Inflammatory macrophage (primary cell): ENCODE results near the gene LPP.

Experiments
- DNase-seq, 2 donors: peaks; one replicate each; pipeline ENCODE4 v3.0.0-alpha.2; 2020 to 2022

Gene LPP

DNA sequence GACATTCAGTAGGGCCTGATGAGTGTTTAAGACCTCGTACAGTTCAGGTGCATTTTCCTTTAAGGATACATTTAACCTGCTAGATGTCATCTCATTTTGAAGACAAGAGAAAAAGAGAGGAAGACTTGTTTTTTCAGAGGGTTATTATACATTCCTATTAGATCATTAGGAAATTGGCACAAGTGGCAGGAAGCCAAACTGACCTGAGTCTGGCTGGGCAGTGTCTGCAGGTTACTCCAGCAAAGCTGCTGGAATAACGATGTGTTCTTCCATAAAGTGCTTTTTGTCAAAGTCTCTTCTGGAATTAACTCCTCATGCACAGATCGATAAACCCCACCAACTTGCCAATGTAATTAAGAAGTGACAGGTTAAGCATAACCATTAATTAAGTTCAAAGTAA, 621.5 kb downstream of the LPP start:
- no peak for DNase-seq

DNA sequence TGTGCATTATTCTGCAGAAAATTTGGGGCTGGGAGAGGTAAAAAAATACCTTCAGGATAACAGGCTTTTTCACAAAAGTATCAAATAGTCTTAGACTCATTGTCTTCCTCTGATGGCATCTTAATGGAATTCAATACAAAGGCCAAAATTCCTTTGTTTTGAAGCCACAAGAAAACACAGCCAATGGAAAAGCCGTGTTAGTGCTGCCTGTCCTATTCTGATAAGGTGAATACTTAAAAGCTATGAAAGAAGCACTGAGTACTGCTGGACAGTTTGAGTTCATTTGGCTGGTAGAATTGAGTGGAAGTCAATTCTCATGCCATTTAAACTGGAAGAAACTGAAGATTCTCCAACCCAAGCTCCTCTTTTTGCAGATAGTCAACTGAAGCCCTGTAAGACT, 622.5 kb downstream of the LPP start:
- no peak for DNase-seq

DNA sequence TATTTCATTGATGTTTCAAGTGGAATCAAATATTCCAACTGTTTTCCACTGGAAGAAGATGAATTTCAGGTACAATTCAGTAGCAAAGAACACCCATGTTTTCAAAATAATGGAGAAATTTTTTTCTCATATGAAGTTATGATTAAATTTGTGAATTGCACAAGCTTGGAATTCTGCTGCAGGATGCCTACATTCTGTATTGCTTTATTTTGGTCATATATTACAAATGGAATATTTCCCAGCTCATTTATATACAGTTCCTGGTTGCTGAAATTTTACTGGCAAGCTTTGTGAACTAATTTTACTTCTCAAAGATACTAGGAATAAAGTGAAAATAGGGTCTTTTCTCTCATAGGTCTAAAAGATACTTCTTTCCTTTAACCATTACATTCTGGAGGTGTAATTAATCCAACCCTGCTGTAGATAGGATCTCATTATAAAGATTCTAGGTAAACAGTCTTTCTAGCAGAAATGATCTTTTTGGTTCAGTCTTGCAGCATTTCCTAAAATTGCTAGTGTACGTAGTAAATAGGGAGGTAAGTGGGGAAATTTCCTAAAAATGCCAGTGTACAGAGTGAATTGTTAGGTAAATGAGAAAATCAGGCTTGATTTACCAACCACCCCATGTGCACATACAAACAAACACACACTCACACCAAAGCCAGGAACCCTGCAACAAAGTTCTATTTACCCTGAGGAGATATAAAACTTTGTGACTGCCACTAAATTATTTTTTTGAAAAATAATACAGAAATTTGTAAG, 624.3 kb downstream of the LPP start:
- no peak for DNase-seq

DNA sequence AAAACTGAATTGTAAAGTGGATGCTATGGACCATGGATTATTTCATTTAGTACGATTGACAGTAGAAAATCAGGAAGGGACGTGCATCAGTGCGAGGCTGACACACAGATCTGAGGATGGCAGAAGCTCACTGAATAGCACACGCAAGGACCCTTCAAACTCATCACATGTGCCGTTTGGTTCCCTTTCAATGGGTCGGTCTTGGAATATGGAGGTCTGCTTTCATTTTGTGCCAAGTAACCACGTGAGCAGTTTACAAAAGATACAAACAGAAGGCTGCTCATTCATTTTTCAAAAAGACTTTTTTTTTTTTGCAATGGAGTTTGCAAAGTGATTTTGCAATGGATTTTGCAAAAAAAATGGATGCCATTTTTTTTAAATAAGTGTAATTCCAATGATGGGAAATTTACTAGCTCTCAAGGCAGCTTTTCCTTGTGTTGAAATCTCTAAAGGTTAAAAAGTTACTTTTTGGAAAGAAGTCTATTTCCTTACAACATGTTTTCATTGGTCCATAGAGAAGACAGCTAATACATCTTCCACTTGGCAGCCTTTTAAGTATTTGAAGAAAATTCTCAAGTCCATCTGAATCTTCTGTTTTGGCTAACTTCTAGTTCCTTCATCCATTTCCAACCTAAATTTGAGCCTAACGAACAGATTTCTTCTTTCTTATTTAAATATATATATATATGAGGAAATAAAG, 625.5 kb downstream of the LPP start:
- DNase-seq: no peak

DNA sequence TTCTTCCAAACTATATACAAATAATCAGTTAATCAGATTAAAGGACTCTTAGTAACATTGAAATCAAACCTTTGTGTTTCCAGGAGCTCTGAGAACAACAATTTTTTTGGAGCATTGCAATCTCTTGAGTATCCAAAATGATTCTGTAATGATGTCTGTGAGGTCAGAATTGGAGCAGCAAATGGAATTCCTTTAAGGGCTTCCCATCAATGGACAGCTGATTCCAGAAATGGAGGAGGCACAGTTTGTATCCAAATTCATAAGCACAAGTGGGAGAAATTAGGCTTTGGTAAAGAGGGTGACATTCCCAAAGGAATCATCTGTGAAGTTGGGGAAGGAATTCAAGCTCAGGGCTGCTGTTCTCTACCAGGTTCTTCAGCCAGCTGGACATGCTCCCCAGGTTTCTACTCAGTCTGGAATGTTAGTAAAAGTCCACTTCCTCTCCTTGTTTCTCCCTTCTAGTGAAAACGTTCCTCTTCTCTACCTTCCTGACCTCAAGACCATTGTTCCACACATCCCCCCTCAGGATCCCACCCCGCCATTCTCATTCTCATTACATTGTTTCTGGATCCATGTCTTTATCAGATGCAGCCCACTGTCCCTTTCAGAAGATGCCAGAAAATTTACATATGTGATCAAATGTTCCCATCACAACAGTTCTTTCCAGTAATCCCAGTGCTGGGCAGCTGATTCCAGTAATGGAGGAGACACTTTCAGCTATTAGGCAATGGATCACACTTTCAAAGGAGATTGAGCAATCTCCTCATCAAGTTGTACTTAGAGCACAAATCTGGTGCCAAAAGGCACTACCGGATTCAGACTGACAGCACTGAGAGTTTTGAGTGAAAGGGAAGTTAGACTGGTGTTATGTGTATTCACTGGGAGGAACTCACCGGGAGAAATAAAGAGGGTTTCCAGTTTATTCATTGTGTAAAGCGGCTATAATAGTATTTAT, 626.5 kb downstream of the LPP start:
- DNase-seq: peak; percentile 89 to 93

DNA sequence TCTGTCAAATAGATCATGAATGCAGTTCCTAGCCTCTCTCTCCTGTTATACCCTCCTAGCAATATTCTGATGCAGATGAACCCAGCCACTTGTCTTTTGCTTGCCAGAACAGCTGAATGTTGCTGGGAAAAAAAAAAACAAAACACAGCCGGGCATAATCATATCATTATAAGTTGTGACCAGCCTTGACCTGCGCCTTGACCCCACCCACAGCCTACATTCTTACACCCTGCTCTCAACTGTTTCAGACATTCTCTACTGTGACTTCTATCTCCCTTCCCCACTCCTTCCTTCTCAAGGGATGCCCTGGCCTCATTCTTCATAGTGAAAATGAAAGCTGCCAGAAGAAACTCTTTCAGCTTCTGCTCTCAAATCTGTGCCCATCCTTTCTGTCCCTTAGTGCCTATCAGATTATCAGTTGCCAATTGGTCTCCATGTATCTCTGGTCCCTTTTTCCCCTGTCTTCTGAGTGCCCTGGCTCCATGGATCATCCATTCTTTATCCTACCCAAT, 628.7 kb downstream of the LPP start:
- DNase-seq: no peak

DNA sequence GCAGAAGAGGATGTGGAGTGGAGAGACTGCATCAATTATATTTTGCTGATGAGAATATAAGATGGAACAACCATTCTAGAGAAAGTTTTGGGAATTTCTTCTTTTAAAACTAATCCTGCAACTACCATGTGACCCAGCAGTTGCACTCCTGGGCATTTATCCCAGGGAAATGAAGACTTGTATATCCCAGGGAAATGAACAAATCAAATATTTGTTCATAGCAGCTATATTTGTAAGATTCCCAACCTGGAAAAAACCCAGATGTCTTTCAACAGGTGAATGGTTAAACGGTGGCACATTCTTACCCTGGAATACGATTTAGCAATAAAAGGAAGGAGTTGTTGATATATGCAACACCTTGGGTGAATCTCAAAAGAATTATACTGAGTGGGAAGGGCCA, 632.5 kb downstream of the LPP start:
- DNase-seq: no peak

DNA sequence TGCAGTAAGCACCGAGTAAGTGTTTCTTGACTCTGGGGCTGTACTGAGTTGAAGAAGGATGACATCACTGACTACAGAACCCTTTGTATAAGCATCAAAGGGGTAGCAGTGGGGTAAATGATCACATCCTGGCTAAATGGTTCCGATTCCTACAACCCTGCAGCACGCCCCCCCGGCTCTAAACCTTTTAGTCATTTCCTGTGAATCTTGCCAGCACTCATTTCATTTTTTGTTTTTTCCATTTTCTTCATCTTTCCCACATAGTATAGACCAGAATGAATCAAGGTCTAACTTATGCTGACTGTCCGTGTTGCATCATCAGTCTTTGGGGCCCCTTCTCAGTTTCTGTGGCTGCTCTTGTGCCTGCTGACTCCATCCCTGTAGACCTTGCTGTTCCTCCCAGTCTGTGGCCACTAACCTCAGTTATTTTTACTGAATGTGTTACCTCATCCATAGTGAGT, 634.7 kb downstream of the LPP start:
- DNase-seq: peak; percentile 74 to 75

DNA sequence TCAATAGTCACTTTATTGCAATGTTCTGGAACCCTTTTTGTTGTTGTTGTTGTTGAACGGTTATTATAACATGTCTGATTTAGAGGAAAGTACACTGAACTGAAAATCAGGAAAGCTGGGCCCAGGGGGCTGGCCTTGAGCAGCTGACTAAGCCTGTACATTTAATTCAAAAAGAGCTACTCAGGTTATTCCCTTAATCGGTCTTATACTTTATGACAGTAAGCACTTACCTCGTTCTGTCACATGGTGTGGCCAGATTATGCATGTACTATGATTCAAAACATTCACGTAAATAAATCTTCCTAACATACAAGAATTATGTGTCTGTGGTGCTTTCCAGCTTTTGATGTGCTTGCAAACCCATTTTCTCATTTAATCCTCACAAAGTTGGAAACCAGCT, 635.3 kb downstream of the LPP start:
- DNase-seq: no peak

DNA sequence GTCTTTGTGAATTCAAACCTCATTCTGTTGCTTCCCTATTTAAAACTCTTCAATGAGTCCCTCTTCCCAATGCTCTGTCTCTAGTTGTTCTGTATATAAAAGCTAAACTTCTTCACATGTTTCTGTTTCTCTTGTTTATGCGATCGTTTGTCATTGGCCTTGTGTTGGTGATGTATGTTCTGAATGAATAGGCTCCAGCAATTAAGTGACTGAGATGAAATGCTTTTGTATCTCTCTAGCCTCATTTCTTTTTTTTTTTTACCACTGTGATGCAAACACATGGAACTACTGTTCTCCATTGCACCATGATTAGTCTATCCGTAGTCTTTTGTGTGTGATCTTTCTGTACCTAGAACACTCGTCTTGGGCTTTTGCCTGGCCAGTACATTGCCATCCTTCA, 637.4 kb downstream of the LPP start:
- no peak for DNase-seq

DNA sequence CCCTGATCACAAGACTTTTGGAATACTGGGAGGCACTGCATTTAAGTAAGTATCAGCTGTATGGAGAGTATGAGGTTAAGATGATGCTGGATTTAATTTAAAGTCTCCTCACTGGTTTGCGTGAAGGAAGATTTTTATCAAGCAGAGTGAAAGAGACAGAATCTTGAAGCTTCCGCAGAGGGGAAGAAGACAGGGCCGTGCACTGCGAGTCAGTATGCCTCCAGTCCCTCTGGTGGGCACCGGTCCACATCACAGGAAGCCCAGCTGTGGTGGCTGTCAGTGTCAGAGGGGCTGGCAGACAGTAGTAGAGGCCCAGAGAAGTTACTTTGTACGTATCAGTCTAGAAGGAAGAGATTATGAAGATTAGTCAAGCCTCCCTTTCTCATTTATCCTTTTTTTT, 638.8 kb downstream of the LPP start:
- peak; percentile 39 to 47 for DNase-seq

DNA sequence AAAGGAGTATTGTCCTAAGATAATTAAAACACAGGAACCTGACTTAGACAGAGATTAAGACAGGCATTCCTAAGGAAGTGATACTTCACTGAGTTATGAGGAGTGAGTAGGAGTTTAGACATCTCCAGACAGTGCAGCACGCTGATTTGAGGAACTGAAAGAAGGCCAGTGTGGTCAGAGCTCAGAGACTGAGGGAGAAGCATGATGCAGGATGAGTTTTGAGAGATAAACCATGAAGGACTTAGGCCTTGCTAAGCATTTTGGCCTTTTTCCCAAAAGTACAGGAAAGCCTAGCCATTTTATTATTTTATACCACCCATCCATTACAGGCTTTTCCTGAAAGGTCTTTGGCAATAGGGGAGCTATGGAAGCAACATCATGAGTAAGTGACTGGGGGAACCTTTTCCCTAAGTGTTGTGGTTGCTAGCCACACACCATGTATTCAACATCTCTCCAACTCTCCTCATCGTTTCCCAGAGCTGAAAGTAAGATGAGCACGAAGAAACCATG, 642.2 kb downstream of the LPP start:
- peak; percentile 94 to 95 for DNase-seq

DNA sequence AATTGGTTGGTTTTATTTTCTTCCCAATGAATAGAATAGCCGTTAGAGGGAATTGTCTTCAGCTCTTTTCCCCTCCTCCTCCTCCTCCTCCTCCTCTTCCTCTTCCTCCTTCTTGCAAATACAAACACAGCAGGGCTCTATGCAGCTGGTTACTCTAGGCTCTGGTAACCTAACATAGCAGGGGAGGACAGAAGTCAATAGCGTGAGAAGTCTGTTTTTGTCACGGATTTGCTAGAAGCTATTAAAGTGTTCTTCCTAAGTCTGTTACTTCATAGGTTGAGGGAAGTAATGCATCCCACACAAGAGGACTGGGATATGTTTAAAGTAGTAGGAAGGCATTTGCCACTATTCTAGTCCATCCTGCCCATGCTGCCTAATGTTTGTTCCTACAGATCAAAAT, 643.1 kb downstream of the LPP start:
- peak; percentile 79 to 91 for DNase-seq

DNA sequence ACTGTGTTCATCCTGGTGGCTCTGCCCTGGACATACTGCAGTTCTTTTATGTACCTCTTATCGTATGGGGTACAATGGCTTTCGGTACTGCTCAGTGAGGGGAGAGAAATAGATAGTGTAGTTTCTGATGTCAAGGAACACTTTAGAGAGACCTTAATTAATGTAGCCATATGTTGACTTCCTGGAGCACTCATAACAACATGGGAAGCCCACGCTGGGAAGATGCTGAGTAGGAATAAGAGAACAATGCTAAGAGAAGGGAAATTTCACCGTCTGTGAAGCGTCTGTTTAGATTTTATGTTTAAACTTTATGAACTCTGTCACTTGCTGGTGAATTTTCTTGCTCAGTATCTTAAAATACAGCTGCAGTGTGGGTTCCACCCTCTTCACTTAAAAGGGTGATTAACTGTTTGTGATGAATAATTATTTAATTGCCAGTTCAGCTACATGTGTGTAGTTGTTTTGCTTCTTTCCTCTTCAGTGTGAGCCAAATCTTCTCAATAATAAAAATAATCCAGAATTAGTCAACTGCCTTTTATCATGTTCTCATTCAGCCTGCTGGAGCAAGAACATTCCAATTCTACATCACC, 644.7 kb downstream of the LPP start:
- no peak for DNase-seq

DNA sequence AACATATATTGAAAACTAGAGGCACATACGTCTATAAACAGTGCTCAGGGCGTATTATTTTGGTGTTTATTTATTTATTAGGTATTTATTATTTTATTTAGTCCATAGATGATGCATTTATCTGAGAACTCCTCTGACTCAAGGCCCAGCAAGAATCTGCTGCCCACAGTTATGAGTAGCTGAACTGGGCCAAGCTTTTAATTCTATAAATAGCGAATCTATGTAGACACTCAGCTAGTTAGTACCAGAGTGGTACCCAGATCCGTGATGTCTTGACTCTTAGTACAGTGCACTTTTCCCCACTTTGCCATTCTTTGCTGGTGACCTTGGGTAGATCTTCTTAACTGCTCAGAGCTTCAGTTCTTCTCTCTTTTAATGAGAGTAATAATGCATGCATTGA, 647.4 kb downstream of the LPP start:
- DNase-seq: no peak

DNA sequence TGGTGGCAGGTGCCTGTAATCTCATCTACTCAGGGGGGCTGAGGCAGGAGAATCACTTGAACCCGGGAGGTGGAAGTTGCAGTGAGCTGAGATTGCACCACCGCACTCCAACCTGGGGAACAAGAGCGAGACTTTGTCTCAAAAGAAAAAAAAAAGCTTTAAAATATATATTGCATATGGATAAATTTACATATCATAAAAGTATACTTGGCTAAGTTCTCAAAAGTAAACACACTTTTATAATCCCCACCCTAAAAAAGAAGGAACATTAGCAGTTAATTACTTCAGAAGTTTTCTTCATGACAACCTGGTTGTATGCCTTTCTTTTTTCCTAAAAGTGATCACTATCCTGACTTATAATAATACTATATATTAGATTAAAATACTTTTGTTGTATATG, 648.7 kb downstream of the LPP start:
- DNase-seq: no peak

DNA sequence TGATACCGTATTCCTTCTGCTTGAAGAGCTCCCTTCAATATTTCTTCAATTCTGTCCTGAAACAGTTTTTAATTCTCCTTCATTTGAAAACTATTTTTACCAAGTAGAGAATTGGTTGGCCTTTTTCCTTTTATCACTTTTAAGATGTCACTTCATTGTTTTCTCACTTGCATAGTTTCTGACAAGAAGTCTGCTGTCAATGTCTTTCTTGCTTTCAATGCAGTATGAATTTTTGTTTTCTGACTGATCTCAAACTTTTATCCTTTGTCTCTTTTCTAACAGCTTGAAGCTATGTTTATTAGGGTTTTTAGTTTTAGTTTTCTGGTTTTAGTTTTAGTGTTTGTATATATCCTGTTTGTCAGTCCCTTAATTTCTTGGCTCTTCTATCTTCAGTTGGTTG, 653.0 kb downstream of the LPP start:
- DNase-seq: peak in 1 of 2 donors; percentile 33

DNA sequence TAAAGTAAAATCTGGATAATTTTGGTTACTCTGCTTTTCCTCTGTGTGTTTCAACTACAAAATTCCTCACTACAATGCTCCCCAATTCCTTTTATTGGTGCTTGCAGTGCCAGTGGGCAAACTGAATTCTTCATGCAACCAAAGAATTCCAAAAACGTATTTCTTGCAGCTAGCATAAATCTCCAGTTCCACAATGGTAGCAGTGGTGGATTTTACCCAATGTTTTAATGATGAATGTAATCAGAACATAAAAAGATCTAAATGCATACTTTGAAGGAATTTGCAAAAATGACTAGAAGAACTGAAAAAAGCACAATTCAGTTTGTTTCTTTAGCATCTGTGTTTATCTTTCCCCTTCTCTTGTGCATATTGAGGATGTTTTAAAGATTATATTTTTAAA, 658.2 kb downstream of the LPP start:
- DNase-seq: no peak

DNA sequence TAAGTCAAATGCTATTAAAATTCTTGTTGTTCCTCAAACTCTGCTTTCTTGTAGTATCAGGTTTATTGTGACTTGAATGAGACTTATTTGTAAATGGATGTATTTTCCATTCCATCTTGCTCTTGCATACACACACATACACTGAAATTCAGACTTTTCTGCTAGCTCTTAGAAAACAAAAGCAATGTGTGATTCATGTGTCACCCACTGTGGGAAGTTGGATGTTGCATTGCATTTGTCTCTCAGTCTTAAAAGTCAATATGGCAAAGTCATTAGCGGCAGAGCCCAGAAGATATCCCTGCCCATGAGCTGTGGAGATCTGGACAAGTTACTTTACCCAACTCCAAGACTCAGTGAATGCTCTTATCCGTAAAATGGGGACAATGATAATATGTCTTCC, 660.6 kb downstream of the LPP start:
- peak; percentile 45 to 58 for DNase-seq

DNA sequence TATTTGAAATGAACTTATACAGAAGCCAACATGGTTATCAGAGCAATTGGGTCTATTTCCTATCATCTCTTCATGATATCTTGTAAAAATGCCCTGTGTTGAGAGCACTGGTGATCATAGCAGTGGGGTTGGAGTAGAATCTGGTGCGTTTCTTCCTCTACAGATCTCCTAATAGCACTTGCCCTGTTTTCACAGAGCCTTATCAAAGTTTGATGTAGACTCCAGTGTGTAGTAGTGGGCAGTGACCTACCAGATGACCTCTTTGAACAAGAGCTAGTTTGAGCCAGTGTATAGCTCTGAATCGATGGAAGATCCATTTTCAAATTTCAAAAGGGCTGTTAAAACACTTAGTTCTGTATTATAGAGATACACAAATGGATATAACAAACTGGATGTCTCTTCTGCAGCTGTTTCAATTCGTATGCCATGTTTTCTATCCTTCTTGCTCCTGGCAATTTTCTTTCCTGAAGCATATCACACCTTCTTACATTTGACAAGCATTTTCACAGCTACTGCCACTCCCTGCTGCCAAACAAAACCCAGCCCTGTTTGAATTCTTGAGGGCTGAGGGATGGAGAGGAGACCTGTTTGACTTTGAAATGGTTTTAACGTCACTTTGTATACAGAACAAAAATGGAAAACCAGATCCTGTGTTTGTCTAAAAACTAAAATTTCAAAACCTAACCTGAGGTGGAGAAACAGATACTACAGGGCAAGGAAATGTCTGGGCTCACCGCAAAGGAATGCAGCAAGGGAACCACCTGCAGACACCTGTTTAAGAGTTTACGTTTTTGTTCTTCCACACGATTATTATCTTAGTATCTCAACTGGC, 663.4 kb downstream of the LPP start:
- no peak for DNase-seq

DNA sequence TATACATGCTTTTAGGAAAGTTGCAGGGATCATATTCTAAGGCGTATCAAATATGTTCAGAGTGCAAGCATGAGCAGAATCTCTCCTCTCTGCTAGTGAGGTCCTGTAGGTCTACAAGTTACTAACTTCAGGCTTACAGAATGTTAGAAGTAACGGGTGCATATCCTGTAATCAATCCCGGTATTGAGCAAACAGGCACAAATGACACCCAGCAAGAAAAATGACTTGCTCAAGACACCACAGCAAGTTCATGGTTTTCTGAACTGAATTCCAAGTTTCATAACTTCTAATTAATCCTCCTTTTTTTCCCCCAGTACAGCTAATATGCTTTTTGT, 663.9 kb downstream of the LPP start:
- DNase-seq: peak; percentile 72 to 85

DNA sequence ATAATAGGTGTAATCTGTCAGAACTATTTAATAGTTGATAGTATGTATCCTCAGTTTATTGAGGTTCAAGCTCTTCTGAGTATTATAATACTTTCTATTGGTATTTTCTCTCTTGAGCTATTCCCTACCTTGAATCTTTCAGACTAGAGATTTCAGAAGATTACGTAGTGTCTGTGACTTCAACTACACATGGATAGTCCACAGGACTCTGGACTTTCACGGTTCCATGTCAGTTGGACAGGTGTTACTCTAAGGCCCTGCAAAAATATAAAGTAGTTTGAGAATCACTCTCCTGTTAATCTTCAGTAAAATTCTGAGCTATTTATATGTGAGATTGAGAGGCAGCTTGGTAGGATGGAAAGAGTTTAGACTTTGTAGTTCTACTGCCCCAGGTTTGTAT, 664.3 kb downstream of the LPP start:
- DNase-seq: no peak
